GM12878 (cell line): ENCODE measurements around the gene BCKDHB. TPM values are rescaled to one million over a fixed set of nuclear protein-coding genes. Genes with fewer than 3 reads are reported as not detected.

Source experiments
- ATAC-seq: fragments of 200-7000 bp; cut with Tn5 transposase; 3 replicates; pipeline ENCODE4 v1.9.1; 2020; ENCODE audit warnings: mild to moderate bottlenecking, moderate library complexity
- BruUV-seq: library from RNA; stranded (reverse); fragments of 400-500 nt; replicated peaks from 2 replicates; lab custom pipeline; 2021; lab: Mats Ljungman, UMichigan
- CTCF ChIA-PET: fragments of 300-600 bp; sonication (Branson Sonifier 250); formaldehyde crosslinking; extraction: SDS; loops from one replicate; lab custom pipeline; 2021; ENCODE audit warnings: inconsistent platforms; lab: Yijun Ruan, JAX
- POLR2A ChIA-PET: fragments of 350-600 bp; formaldehyde crosslinking; extraction: SDS; loops from one replicate; lab custom pipeline; 2021; ENCODE audit warnings: inconsistent platforms; lab: Charles Lee
- RAD21 ChIA-PET: fragments of 300-600 bp; sonication (Branson Sonifier 250); formaldehyde crosslinking; loops from one replicate; lab custom pipeline; 2023; ENCODE audit warnings: antibody characterized with exemption; ENCODE audit not compliant: unreplicated experiment; lab: Charles Lee
- SMC1A ChIA-PET: fragments of 300-600 bp; sonication (Branson Sonifier 250); formaldehyde crosslinking; loops from one replicate; lab custom pipeline; 2023; ENCODE audit not compliant: unreplicated experiment, uncharacterized antibody; lab: Charles Lee
- DNase-seq: peaks from one replicate; pipeline ENCODE4 v3.0.0-alpha.2; 2011; ENCODE audit warnings: low read depth, low spot score
- FAIRE-seq: peaks from 3 replicates; lab custom pipeline; 2011; peaks lifted over from hg19 to GRCh38; lab: Jason Lieb, UNC
- H2AFZ ChIP-seq: 2 replicates; pipeline ENCODE4 v1.6.0; 2011; ENCODE audit warnings: low read depth, low read length, control low read depth; ENCODE audit not compliant: control insufficient read depth
- H3K27ac ChIP-seq: 2 replicates; pipeline ENCODE4 v1.5.1; 2011; ENCODE audit warnings: control low read depth; ENCODE audit not compliant: control insufficient read depth, insufficient read depth
- H3K27me3 ChIP-seq, 2 experiments: replicated peaks in 1 of 2; 2 replicates each; pipeline versions ENCODE4 v1.6.0 to v1.6.1; 2011; ENCODE audit warnings: low read length in 1 of 2; ENCODE audit not compliant: control insufficient read depth in 2 of 2, insufficient read depth in 2 of 2
- H3K36me3 ChIP-seq, 2 experiments: 2 replicates each; pipeline ENCODE4 v1.5.1; 2011; ENCODE audit warnings: low read length in 1 of 2; ENCODE audit not compliant: control insufficient read depth in 2 of 2, insufficient read depth in 2 of 2
- H3K4me1 ChIP-seq: 2 replicates; pipeline ENCODE4 v1.6.1; 2011; ENCODE audit warnings: mild to moderate bottlenecking, low read length, moderate library complexity, mixed read lengths; ENCODE audit not compliant: control insufficient read depth, insufficient read depth
- H3K4me2 ChIP-seq: 2 replicates; pipeline ENCODE4 v1.6.0; 2011; ENCODE audit warnings: control low read depth; ENCODE audit not compliant: control insufficient read depth, insufficient read depth
- H3K4me3 ChIP-seq: fragments of 200-600 bp; sonication (generic); 2 replicates; pipeline ENCODE4 v1.5.1; 2016
- H3K79me2 ChIP-seq: 2 replicates; pipeline ENCODE4 v1.6.0; 2011; ENCODE audit warnings: low read length; ENCODE audit not compliant: control insufficient read depth, insufficient read depth
- H3K9ac ChIP-seq: 2 replicates; pipeline ENCODE4 v1.8.0; 2011; ENCODE audit warnings: low read length, control low read depth, mixed read lengths; ENCODE audit not compliant: control insufficient read depth, insufficient read depth
- H3K9me3 ChIP-seq: replicated peaks from 3 replicates; pipeline ENCODE4 v1.5.1; 2011; ENCODE audit warnings: mild to moderate bottlenecking, low read length; ENCODE audit not compliant: control insufficient read depth, insufficient read depth
- H4K20me1 ChIP-seq: 2 replicates; pipeline ENCODE4 v1.6.0; 2011; ENCODE audit not compliant: control insufficient read depth, insufficient read depth
- ATF7 ChIP-seq: fragments of 450-650 bp; IDR thresholded peaks from 2 replicates; pipeline ENCODE4 v1.6.1; 2016; ENCODE audit warnings: low read depth, mild to moderate bottlenecking
- BCLAF1 ChIP-seq: fragments of 450-650 bp; IDR thresholded peaks from 2 replicates; pipeline ENCODE4 v1.6.1; 2017; ENCODE audit warnings: antibody characterized with exemption, mild to moderate bottlenecking, moderate library complexity
- CHD2 ChIP-seq: IDR thresholded peaks from 2 replicates; pipeline ENCODE4 v1.6.1; 2011; ENCODE audit warnings: low read depth, low read length, improper control_type of control experiment, borderline replicate concordance
- CREM ChIP-seq: IDR thresholded peaks from 2 replicates; pipeline ENCODE4 v1.6.1; 2014; ENCODE audit warnings: antibody characterized with exemption, low read depth
- EP300 ChIP-seq, 2 experiments: fragments of 150-350 bp in 1 of 2; IDR thresholded peaks; 2 replicates each; pipeline ENCODE4 v1.6.1; 2011 to 2012; ENCODE audit warnings: low read depth in 2 of 2, low read length in 2 of 2, borderline replicate concordance in 1 of 2, improper control_type of control experiment in 1 of 2, inconsistent platforms in 1 of 2; ENCODE audit not compliant: control insufficient read depth in 1 of 2
- MYB ChIP-seq: fragments of 150-350 bp; IDR thresholded peaks from 2 replicates; pipeline ENCODE4 v1.6.1; 2014; ENCODE audit warnings: mild to moderate bottlenecking, low read depth, low read length, borderline replicate concordance
- PBX3 ChIP-seq: IDR thresholded peaks from 2 replicates; pipeline ENCODE4 v1.6.1; 2011; ENCODE audit warnings: mild to moderate bottlenecking, low read depth, low read length, moderate library complexity; ENCODE audit not compliant: insufficient replicate concordance
- POLR2AphosphoS2 ChIP-seq: IDR thresholded peaks from 2 replicates; pipeline ENCODE4 v1.6.1; 2011; ENCODE audit warnings: low read depth, mild to moderate bottlenecking, low read length, improper control_type of control experiment, moderate library complexity
- RAD21 ChIP-seq: IDR thresholded peaks from 2 replicates; pipeline ENCODE4 v1.6.1; 2011; ENCODE audit warnings: mild to moderate bottlenecking, low read depth, low read length, moderate library complexity; ENCODE audit not compliant: insufficient read depth
- TCF12 ChIP-seq: IDR thresholded peaks from 2 replicates; pipeline ENCODE4 v1.6.1; 2011; ENCODE audit warnings: low read depth, mild to moderate bottlenecking, low read length
- ZBTB4 ChIP-seq: fragments of 450-650 bp; formaldehyde crosslinking; IDR thresholded peaks from 2 replicates; pipeline ENCODE4 v1.4.0; 2022; ENCODE audit warnings: mild to moderate bottlenecking, moderate library complexity
- WGBS: methylation state at CpG from one replicate; pipeline ENCODE4 v1.1.6; 2016; ENCODE audit warnings: low lambda C conversion rate; ENCODE audit not compliant: insufficient replicate concordance, insufficient coverage; ENCODE audit errors: missing lambda C conversion rate; 5-methylcytosine and 5-hydroxymethylcytosine counted together
- in situ Hi-C: fragments of 300-500 bp; cut with MboI; formaldehyde crosslinking; loops from 9 replicates; pipeline ENCODE4 v1.14.3; 2018; ENCODE audit warnings: mixed read lengths
- intact Hi-C: fragments of 100-400 bp; cut with micrococcal nuclease; formaldehyde crosslinking; loops from one replicate; pipeline ENCODE4 v1.14.2; 2022; ENCODE audit not compliant: unreplicated experiment
- polyA plus RNA-seq, 11 experiments: library from polyadenylated mRNA; depleted of rRNA in 4 of 11; unstranded in 6 of 11; stranded (reverse) in 5 of 11; fragments of >200 nt; fragmentation: Nextera tagmentation in 4 of 11; fragmentation: Illumina TruSeq in 1 of 11; extraction: Ambion mirVana in 4 of 11; extraction: Trizol in 1 of 11; gene quantifications; 1 replicate in 1 of 11; 2 replicates in 10 of 11; pipeline versions ENCODE4 v1.2.1 to v1.2.3, GENCODE V29; 2011 to 2016; ENCODE audit warnings: inconsistent platforms in 2 of 11, missing spikeins in 2 of 11, low read depth in 1 of 11
- total RNA-seq, 4 experiments: library from RNA; depleted of rRNA in 3 of 4; stranded (reverse); fragments of >200 nt in 3 of 4; fragmentation: Illumina TruSeq in 1 of 4; extraction: Trizol in 1 of 4; gene quantifications; 2 replicates each; pipeline versions ENCODE4 v1.2.1 to v1.2.3, GENCODE V29; 2013 to 2021
- TF ChIP-seq, protein P1 (sequence below): fragments of 450-650 bp; IDR thresholded peaks from 2 replicates; pipeline ENCODE4 v1.6.1; 2017; ENCODE audit warnings: mild to moderate bottlenecking, moderate library complexity

Gene BCKDHB
- total and polyA plus RNA-seq, 10 of the 15 experiments (the other 5 are each of a cell fraction or from before 2014, with no cell fraction given) = 12.9 to 57.1 (median 25.3) TPM

DNA sequence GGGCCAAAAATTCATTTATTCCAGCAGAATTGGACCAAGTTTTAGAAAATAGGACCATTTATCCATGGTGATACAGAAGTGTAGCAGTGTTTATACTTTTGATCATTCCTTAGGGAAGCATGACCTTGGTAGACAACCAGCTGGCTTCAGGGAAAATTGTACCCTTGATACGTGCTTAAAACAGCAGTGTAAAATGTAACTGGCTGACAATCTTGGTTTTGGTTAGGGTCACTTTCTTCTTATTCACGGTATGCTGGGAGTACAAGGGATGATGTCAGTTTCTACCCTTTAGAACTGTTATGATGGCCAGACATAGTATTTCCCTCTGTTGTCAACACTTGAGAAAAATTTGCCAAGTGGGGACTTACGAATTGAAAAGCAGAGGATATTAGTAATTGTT lies 157.1 kb downstream of the BCKDHB start:
- intact Hi-C loops = no loop called here
- in situ Hi-C loops = no loop called here
- FAIRE-seq = no peak
- Histone ChIP-seq H3K4me1 (no peaks in the 10 kb centered on the region), H3K79me2 (no peaks in the 10 kb centered on the region), H3K9me3 (no peaks in the 10 kb centered on the region), H3K36me3 (no peaks in the 10 kb centered on the region), H3K27me3 (no peaks in the 10 kb centered on the region), H3K9ac (no peak overlapping the region), H3K4me2 (no peak overlapping the region), H3K27ac (no peak overlapping the region), H4K20me1 (no peaks in the 10 kb centered on the region), H2AFZ (no peak overlapping the region), H3K4me3 (no peak overlapping the region)
- SMC1A ChIA-PET = interaction anchor here (0.7 kb wide), 1 partner anchor 1783 kb away, joined by 3 read pairs; no protein-coding TSS in a partner anchor
- DNase-seq = no peak
- no peak for ATAC-seq
- BruUV-seq = no TSS peak
- 88% methylated on average over 3 of the region's 3 CpGs for WGBS
- RAD21 ChIA-PET = no interaction called here
- CTCF ChIA-PET = interaction anchor here (1.3 kb wide), 1 partner anchor 49 kb away, joined by 4 read pairs; no protein-coding TSS in a partner anchor
- POLR2A ChIA-PET = no interaction called here
- TF ChIP-seq CREM (no peak), RAD21 (no peak), ATF7 (no peak), MYB (no peak), PBX3 (no peak), ZBTB4 (CRISPR knock-in tag) (no peak), EP300 (IDR thresholded peaks at IDR 0.05; ENCODE audit: borderline replicate concordance in 1 of 2, control insufficient read depth in 1 of 2, low read depth in 2 of 2, low read length in 2 of 2) (no peak), POLR2AphosphoS2 (no peak), BCLAF1 (no peak), TCF12 (no peak), CHD2 (no peak)
- TF ChIP-seq, protein P1, sequence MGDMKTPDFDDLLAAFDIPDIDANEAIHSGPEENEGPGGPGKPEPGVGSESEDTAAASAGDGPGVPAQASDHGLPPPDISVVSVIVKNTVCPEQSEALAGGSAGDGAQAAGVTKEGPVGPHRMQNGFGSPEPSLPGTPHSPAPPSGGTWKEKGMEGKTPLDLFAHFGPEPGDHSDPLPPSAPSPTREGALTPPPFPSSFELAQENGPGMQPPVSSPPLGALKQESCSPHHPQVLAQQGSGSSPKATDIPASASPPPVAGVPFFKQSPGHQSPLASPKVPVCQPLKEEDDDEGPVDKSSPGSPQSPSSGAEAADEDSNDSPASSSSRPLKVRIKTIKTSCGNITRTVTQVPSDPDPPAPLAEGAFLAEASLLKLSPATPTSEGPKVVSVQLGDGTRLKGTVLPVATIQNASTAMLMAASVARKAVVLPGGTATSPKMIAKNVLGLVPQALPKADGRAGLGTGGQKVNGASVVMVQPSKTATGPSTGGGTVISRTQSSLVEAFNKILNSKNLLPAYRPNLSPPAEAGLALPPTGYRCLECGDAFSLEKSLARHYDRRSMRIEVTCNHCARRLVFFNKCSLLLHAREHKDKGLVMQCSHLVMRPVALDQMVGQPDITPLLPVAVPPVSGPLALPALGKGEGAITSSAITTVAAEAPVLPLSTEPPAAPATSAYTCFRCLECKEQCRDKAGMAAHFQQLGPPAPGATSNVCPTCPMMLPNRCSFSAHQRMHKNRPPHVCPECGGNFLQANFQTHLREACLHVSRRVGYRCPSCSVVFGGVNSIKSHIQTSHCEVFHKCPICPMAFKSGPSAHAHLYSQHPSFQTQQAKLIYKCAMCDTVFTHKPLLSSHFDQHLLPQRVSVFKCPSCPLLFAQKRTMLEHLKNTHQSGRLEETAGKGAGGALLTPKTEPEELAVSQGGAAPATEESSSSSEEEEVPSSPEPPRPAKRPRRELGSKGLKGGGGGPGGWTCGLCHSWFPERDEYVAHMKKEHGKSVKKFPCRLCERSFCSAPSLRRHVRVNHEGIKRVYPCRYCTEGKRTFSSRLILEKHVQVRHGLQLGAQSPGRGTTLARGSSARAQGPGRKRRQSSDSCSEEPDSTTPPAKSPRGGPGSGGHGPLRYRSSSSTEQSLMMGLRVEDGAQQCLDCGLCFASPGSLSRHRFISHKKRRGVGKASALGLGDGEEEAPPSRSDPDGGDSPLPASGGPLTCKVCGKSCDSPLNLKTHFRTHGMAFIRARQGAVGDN = no peak
